Esophagus muscularis mucosa (tissue), 3 donors: ENCODE measurements around the gene MPRIP.

ENCODE experiments used
- CTCF ChIP-seq, 3 experiments: fragments of 200-600 bp in 2 of 3; fragments of 450-650 bp in 1 of 3; sonication (generic) in 2 of 3; IDR thresholded peaks; one replicate each; pipeline ENCODE4 v1.5.1; 2017 to 2019; ENCODE audit warnings: antibody characterized with exemption in 3 of 3, mild to moderate bottlenecking in 2 of 3, moderate library complexity in 1 of 3
- POLR2AphosphoS5 ChIP-seq, 2 donors: sonication (generic); formaldehyde crosslinking; IDR thresholded peaks; one replicate each; pipeline ENCODE4 v1.6.1; 2017; ENCODE audit warnings: antibody characterized with exemption in 2 of 2

GRCh38 chr17:17215575-17215974 is 173.3 kb downstream of the MPRIP start:
- TF ChIP-seq POLR2AphosphoS5 (IDR thresholded peaks at IDR 0.05) (no peak), CTCF (IDR thresholded peaks at IDR 0.05) (no peak)
